HG03571 (cell line): Measurements from ENCODE around the gene ZBED1.
"Not testable (repeated sequence)": the region's sequence is repeated elsewhere in the genome, so short reads cannot be mapped to it uniquely, and the experiment has no call there.

ENCODE experiments used
- ATAC-seq: cut with Tn5 transposase; IDR thresholded peaks from one replicate; pipeline ENCODE4 v1.9.1; 2021; ENCODE audit not compliant: unreplicated experiment

ZBED1 gene

GRCh38 chrX:2498781-2499302 is 1.9 kb downstream of the ZBED1 start:
- no peak for ATAC-seq

GRCh38 chrX:2497961-2498780 is 2.6 kb downstream of the ZBED1 start:
- ATAC-seq, result no peak

GRCh38 chrX:2495595-2495994 is 5.2 kb downstream of the ZBED1 start:
- ATAC-seq, result no peak

- no peak for ATAC-seq
Observed at GRCh38 chrX:2492531-2493218, 8.1 kb downstream of the ZBED1 start.

- ATAC-seq, result no peak
Observed at GRCh38 chrX:2490634-2491033, 10.1 kb downstream of the ZBED1 start.

GRCh38 chrX:2489446-2490445 is 11.0 kb downstream of the ZBED1 start:
- ATAC-seq, result no peak

GRCh38 chrX:2488621-2489285 is 12.0 kb downstream of the ZBED1 start:
- no peak for ATAC-seq

GRCh38 chrX:2487366-2487765 is 13.4 kb downstream of the ZBED1 start:
- ATAC-seq, result no peak

- ATAC-seq, result no peak
Observed at GRCh38 chrX:2486476-2487133, 14.2 kb downstream of the ZBED1 start.

GRCh38 chrX:2485789-2486345 is 14.9 kb downstream of the ZBED1 start:
- no peak for ATAC-seq

GRCh38 chrX:2484721-2485648 is 15.8 kb downstream of the ZBED1 start:
- no peak for ATAC-seq

GRCh38 chrX:2484256-2484655 is 16.5 kb downstream of the ZBED1 start:
- no peak for ATAC-seq

- ATAC-seq, result no peak
Observed at GRCh38 chrX:2483398-2484060, 17.2 kb downstream of the ZBED1 start.

GRCh38 chrX:2481597-2481996 is 19.2 kb downstream of the ZBED1 start:
- not testable (repeated sequence) for ATAC-seq

- ATAC-seq, result not testable (repeated sequence)
Observed at GRCh38 chrX:2479982-2480381, 20.8 kb downstream of the ZBED1 start.

GRCh38 chrX:2479420-2479780 is 21.4 kb downstream of the ZBED1 start:
- no peak for ATAC-seq

- ATAC-seq, result no peak
Observed at GRCh38 chrX:2478546-2479419, 22.0 kb downstream of the ZBED1 start.
